SK-N-MC (cell line): Measurements from ENCODE around the gene MAP3K20.

Experiments
- EZH2 ChIP-seq: fragments of 200-600 bp; sonication (generic); IDR thresholded peaks from one replicate; pipeline ENCODE4 v1.6.1; 2017; ENCODE audit warnings: antibody characterized with exemption
- FOXP2 ChIP-seq: optimal IDR thresholded peaks from 2 replicates; pipeline ENCODE3; 2011; ENCODE audit warnings: mild to moderate bottlenecking, moderate library complexity; ENCODE audit not compliant: insufficient read depth; ENCODE audit errors: extremely low read length, control extremely low read depth
- POLR2AphosphoS5 ChIP-seq: IDR thresholded peaks from 2 replicates; pipeline ENCODE4 v1.6.1; 2012; ENCODE audit warnings: mild to moderate bottlenecking, low read depth, low read length, borderline replicate concordance

DNA sequence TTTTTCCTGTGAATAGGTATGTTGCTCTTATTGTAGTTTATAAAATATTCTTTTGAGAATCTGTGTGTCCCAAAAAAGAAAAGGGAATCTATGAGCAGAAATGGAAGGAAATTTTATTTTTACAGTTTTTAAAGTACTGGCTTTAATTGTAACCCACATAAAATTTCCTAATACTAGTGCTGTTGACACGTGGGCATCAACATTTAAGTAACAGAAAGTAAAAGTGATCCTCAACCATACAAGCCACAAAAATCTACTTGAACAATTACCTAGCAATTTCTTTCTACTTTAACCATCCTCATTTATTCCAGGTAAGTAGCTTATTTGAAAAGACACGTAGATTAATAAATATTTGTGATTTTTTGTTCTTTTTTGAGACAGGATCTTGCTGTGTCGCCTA, 62.0 kb downstream of the MAP3K20 start:
- TF ChIP-seq EZH2 (no peak), POLR2AphosphoS5 (no peak), FOXP2 (no peak)
